Posterior vena cava (tissue), 2 donors: Measurements from ENCODE around the gene OST4. TPM values are rescaled to one million over a fixed set of nuclear protein-coding genes. Genes with fewer than 3 reads are reported as not detected.
"Not testable (repeated sequence)": the region's sequence is repeated elsewhere in the genome, so short reads cannot be mapped to it uniquely, and the experiment has no call there.

Experiments
- DNase-seq: peaks from one replicate; pipeline ENCODE4 v3.0.0-alpha.2; 2020; ENCODE audit warnings: low spot score
- intact Hi-C, 2 donors: fragments of 100-400 bp; cut with DNase I; formaldehyde crosslinking; loops; one replicate each; pipeline versions ENCODE4 v1.14.1 to v1.14.2; 2022 to 2023
- long read RNA-seq, 2 donors: library from polyadenylated mRNA; unstranded; transcript quantifications; one replicate each; pipeline ENCODE4 v2.0.0, GENCODE V29; 2020 to 2021
- total RNA-seq, 2 donors: library from RNA; stranded (reverse); fragmentation: NEBNext Ultra II Directional; extraction: Animal tissue kit (Norgen Biotek cat#: 25700); gene quantifications; one replicate each; pipeline ENCODE4 v1.2.1, GENCODE V29; 2021
- donor health status: DM: yes; HTN: yes; CAD: no.
- donor health status: DM: yes; HTN: yes; CAD: no.

OST4 gene
- total RNA-seq, result 100 to 1,000 TPM; 222 to 314 TPM
- long read RNA-seq, donor 1, transcript OST4-203 (3 exons, 561 nt), result major isoform, 47 of 48 reads
- long read RNA-seq, donor 1, partial matches to known transcripts, result 0 of 48 reads
- long read RNA-seq, donor 1, other reads (novel, unspliced or antisense), result 0 of 48 reads
- long read RNA-seq, donor 2, transcript OST4-203 (3 exons, 561 nt), result major isoform, 29 of 34 reads
- long read RNA-seq, donor 2, partial matches to known transcripts, result 1 of 34 reads
- long read RNA-seq, donor 2, other reads (novel, unspliced or antisense), result 3 of 34 reads

DNA sequence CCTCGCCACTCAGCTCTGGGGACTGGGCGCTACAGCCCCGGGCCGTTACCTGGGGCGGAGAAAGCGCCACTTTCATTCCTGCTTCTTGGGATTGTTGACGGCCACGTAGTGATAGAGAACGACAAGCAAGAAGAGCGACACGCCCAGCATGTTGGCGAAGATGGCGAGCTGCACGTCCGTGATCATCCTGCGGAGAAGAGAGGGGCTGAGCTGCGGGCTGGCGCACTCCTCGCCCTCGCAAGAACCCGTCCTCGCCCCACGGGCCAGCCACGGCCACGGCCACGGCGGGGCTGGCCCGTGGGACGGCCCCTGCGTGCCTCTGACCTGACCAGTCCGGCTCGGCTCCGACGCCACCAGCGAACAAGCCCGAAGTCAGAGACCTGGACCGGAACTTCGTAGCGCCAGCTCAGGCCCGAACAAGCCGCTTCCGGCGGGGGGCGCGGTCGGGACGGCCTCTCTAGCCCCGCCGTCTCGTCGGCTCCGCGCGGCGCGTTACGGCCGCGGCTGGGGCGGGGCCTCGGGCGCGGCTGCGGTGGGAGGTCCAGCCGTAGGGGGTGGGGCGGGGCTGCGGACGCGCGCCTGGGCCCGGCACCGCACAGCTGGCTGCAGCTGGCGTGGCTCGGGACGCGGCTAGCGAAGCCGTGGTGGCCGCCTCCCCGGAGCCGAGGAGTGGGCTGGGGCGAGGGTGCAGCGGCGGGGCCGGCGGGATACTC, at the start of gene OST4:
TSS of gene OST4 (minus strand) at position 378 of the 713 bp plus-strand sequence.
- intact Hi-C loops, result no loop called here
- DNase-seq, result peak; percentile 98

DNA sequence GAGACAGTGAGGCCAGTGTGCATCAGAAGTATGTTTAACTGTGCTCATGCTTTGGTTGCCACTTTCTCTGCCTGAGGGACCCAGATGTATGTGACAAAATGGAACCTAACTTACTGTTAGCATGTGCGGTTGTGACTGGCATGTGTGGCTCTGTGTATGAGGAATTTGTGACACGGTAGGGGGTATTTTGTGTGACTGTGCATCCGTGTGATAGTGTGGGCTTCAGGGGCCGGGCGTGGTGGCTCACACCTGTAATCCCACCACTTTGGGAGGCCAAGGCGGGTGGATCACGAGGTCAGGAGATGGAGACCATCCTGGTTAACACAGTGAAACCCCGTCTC, 47.8 kb upstream of the OST4 start:
- intact Hi-C loops, result not testable (repeated sequence)

DNA sequence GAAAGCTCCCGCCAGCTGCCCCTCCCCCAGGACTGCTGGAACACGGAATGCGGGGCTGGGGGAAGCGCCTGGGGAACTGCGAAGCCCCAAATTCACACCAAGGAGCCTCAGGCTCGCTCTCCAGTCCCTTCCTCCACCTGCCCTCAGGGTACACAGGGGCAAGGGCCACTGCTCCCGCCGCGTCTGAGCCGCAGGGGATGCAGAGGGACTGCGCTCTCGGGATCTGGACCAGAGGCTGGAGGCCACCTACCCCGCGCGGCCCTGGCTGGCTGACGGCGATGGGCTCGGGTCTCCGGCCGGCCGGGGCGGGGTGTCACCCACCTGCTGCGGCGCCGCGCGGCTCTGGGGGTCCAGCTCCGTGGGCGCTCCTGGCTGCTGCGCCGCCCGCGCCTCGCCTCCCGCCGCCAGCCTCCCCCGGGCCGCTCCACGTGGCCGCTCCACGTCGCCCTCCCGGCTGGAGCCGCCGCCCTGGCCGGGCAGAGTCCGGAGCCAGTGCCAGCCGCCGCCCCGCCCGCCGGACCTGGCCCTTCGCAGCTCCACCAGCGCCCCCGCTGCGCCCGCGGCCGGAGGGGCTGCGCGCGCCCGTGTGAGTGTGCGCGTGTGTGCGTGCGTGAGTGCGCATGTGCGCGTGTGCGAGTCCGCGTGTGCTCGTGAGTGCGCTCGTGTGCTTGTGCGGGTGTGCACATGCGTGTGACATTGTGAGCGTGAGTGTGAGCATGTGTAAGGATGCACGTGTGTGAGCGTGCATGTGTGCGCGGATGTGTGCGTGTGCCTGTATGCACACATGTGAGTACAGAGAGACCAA, 47.3 kb upstream of the OST4 start, which contains the start of gene CGREF1:
TSS of gene CGREF1 (minus strand) at position 604 of the 805 bp plus-strand sequence. CDS start 14,762 bp downstream, outside the sequence.
- DNase-seq, result peak; percentile 81

More for the DNA sequence above, 47.8 kb upstream of the OST4 start:
- DNase-seq, result peak; percentile 38

DNA sequence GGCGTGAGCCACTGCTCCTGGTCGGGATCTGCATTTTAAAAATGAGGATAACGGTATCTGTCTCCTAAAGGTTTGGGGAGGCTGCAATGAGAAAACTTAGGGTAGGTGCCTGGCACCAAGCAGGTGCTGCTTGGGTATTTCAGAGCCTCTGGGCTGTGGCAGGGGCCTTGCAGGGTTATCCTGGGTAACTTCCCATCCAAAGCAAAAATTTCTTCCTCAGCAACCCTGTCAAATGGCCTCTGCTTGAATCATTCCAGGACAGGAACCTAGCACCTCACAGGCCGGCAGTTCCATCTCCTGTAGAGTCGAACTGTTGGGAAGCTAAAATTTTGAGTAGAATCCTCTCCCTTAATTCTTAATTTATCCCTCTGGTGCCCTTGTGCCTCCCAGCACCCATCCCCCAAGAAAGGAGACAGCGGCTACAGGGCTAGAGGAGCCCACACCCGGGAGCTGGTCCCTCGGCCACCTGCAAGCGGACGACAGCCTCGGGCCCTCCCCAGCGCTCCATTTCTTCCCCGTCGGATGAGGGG, 46.6 kb upstream of the OST4 start:
- DNase-seq, result peak; percentile 15
- intact Hi-C loops, result no loop called here

More for the DNA sequence above, 47.3 kb upstream of the OST4 start, which contains the start of gene CGREF1:
- intact Hi-C loops, result no loop called here

DNA sequence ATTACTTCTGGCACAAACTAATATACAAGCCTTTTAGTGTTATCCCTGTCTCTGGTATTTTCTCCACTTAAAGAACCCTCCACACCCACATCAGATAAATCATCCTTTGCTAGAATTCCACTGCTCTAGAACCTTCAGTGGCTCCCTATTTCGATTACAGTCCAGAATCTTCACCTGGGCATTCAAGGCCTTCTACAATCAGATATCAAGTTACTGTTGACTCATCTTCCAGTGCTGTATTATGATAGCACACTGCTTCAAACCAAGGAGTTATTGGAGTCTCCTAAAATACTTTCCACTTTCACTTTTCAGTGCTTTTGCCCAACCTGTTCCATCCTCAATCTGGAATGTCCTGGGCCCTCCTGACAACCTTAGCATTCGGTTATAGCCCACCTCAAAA, 44.1 kb upstream of the OST4 start:
- intact Hi-C loops, result no loop called here
- DNase-seq, result no peak

DNA sequence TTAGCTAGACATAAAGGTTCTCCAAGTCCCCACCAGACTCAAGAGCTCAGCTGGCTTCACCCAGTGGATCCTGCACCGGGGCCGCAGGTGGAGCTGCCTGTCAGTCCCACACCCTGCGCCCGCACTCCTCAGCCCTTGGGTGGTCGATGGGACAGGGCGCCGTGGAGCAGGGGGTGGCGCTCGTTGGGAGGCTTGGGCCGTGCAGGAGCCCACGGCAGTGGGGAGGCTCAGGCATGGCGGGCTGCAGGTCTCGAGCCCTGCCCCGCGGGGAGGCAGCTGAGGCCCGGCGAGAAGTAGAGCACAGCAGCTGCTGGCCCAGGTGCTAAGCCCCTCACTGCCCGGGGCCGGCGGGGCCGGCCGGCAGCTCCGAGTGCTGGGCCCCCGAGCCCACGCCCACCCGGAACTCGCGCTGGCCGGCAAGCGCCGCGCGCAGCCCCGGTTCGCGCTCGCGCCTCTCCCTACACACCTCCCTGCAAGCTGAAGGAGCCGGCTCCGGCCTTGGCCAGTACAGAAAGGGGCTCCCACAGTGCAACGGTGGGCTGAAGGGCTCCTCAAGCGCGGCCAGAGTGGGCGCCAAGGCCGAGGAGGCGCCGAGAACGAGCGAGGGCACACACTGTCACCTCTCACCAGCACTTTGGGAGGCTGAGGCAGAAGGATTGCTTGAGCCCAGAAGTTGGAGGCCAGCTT, 40.1 kb upstream of the OST4 start:
- intact Hi-C loops, DNase-seq: not testable (repeated sequence)

DNA sequence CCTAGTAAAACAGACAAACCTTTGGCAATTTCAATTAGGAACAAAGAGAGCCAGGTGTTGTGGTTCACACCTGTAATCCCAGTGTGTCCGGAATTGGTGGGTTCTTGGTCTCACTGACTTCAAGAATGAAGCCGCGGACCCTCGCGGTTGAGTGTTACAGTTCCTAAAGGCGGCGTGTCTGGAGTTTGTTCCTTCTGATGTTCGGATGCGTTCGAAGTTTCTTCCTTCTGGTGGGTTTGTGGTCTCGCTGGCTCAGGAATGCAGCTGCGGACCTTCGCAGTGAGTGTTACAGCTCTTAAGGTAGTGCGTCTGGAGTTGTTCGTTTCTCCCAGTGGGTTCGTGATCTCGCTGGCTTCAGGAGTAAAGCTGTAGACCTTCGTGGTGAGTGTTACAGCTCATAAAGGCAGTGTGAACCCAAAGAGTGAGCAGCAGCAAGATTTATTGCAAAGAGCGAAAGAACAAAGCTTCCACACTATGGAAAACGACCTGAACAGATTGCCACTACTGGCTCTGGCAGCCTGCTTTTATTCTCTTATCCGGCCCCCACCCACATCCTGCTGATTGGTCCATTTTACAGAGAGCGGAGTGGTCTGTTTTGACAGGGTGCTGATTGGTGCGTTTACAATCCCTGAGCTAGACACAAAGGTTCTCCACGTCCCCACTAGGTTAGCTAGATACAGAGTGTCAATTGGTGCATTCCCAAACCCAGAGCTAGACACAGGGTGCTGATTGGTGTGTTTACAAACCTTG, 39.3 kb upstream of the OST4 start:
- intact Hi-C loops, DNase-seq: not testable (repeated sequence)

DNA sequence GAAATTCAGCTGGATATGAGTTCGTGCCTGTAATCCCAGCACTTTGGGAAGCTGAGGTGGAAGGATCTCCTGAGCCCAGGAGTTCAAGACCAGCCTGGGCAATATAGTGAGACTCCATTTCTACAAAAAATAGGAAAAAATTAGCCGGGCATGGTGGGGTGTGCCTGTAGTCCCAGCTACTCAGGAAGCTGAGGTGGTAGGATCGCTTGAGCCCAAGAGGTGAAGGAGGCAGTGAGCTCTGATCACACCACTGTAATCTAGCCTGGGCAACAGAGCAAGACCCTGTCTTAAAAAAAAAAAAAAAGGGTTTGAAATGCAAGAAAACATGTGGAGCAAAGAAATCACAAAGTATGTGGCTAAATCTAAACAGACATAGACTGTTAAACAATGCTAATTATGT, 37.6 kb upstream of the OST4 start:
- no peak for DNase-seq
- intact Hi-C loops, result no loop called here

DNA sequence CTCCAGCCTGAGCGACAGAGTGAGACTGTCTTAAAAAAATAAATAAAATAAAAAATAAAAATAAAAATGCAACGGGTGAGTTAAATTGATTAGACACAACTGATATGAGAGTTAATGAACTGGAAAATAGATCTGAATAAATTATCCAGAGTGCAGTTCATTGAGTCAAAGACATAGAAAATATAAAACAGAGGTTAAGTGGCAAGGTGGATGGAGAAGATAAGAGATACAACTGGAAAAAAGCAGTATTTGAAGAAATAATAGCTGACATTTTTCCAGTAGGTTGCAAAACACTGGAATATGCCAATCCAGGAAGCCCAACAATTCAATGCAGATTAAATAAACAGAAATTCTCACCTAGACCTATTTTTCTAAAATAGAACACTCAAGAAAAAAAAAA, 36.8 kb upstream of the OST4 start:
- intact Hi-C loops, result no loop called here
- DNase-seq, result no peak

DNA sequence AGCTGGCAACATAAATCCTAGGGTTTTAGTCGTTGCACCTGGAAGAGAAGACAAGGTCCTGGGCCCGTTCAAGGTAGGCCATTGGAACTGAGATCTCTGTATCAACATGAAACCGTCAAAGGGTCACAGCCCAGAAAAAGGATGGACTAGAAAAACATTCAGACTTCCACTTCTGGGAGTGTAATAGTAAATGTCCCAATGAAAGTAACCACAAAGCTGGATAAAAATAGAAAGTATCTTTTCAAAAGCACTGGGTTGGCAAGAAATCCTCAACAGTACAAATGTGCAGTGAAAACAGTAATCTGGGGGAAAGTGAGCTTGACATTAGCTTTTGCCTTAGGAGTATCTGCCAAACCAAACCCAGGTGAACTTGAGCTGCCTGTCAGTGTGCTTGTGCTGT, 34.5 kb upstream of the OST4 start:
- intact Hi-C loops, result no loop called here
- no peak for DNase-seq

DNA sequence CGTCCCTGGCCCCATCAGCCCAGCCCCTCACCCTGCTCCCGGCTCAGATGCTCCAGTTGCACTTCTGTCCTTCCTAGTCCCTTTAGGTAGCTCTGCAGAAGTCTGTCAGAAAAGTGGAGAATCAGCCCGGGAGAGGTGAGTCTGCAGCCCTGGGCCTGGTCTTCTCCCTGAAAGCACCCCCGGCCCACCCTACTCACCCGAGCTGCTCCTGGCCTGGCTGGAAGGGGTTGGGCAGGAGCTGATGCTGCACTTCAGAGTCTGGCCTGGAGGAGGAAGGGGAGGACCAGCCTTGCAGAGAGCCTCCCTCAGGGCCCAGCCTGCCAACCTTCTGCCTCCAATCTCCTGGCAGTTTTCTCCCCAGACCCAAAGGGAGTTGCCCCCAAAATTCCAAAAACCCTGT, 30.9 kb upstream of the OST4 start:
- DNase-seq, result peak; percentile 47
- intact Hi-C loops, result loop anchor here (5.0 kb wide), 3 partner anchors 90 to 175 kb away; partner anchors contain the start of gene DNAJC5G (in 1 of the 2)

DNA sequence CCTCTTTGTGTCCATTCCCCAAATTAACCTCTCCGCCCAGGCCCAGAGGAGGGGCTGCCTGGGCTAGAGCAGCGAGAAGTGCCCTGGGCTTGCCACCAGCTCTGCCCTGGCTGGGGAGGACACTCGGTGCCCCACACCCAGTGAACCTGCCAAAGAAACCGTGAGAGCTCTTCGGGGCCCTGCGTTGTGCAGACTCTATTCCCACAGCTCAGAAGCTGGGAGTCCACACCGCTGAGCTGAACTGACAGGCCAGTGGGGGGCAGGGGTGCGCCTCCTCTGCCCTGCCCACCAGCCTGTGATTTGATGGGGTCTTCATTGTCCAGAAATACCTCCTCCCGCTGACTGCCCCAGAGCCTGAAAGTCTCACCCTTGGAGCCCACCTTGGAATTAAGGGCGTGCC, 28.6 kb upstream of the OST4 start:
- no peak for DNase-seq
- intact Hi-C loops, result loop anchor here (5.0 kb wide), 3 partner anchors 92 to 177 kb away; partner anchors contain the start of gene DNAJC5G (in 1 of the 2)

DNA sequence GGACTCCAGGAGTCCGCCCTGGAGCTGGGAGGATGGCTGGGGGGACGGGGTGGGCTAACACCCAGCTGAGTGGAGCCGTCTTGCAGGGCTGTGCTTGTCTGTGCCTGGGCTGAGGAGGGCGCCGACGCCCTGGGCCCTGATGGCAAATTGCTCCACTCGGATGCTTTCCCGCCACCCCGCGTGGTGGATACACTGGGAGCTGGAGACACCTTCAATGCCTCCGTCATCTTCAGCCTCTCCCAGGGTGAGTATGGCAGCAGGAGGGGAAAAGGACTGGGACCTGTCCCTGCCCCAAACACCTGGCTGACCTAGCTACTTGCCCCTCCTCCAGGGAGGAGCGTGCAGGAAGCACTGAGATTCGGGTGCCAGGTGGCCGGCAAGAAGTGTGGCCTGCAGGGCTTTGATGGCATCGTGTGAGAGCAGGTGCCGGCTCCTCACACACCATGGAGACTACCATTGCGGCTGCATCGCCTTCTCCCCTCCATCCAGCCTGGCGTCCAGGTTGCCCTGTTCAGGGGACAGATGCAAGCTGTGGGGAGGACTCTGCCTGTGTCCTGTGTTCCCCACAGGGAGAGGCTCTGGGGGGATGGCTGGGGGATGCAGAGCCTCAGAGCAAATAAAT, 28.0 kb upstream of the OST4 start:
- no peak for DNase-seq
- intact Hi-C loops, result loop anchor here in 1 of 2 donors (5.0 kb wide), 1 partner anchor 103 kb away; no protein-coding TSS in a partner anchor

DNA sequence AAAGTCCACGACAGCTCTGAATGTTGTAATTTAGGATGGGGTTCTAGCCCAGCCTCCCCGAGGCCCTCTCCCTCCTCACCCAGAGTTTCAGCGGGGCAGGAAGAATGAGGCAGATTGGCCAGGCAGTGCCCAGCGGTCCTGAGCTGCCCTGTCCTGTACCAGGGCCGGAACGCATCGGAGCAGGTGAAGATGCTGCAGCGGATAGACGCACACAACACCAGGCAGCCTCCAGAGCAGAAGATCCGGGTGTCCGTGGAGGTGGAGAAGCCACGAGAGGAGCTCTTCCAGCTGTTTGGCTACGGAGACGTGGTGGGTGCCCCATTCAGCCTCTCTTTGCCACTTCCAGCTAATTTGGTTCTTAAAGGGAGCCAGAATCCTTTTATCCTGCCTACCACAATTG, 25.9 kb upstream of the OST4 start:
- intact Hi-C loops, result loop anchor here (1.0 to 5.0 kb wide), 2 partner anchors 105 to 183 kb away; no protein-coding TSS in a partner anchor
- DNase-seq, result no peak

DNA sequence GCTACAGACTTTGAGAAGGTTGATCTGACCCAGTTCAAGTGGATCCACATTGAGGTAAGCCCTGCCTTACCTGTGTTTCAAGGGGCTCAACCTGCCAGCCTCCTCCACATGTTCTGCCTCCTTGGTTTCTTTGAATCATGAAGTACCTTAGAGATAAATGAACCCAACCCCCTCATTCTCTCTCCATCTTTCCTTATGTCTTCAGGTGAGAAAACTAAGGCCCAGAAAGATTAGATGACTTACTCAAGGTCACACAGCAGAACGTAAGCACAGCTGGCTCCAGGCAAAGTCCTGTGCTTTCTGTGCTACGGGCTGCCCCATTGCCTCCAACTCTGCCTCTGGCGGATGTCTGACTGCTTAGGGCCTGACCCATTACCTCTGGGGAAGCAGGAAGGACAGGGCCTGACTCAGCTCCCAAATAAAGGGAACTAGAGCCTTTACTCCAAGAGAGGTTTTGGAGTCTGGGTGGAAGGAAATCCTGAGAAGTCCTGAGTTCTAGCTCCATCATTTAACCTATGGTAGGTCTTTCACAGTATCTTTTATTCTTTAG, 25.4 kb upstream of the OST4 start:
- DNase-seq, result no peak
- intact Hi-C loops, result loop anchor here (1.0 to 5.0 kb wide), 2 partner anchors 105 to 183 kb away; no protein-coding TSS in a partner anchor

DNA sequence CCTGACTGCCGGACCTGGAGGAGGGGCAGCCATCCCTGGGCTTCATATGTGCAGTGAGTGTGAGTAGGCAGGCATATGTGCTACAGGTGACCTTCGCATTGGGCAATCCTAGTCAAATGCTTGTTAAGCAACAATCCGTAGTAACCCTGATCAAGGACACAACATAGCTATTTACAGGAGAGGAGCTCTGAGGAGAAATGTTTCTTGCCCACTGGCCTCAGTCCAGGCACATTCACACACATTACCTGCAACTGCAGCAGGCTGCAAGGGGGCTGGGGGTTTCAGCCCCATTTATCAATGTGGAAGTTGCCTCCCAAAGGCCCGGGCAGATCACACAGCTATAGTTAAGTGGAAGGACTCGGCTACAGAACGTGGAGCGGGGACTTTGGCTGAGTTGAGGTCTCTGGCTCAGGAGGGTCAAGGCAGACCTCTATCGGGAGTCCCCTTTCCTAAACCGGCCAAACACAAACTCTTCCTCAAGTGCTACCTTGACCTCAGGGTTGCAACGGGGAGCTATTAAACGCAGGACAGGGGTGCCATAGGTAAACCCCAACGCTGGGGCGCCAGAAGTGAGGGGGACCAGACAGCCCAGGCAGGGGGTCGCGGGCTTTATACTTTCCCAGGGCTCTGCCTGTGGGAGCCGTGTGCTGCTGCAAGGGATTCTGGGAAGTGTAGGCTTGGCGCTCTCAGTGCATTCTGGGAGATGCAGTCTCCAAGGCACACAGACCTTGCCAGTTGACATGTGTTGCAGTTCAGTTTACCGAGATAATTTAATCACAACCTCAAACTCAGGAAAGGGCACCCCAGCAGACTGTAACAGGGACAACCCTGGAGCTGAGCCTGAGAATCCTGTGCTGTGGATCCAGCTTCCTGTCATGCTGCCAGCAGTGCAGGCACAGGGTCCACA, 24.5 kb upstream of the OST4 start:
- intact Hi-C loops, result loop anchor here in 1 of 2 donors (5.0 kb wide), 1 partner anchor 106 kb away; no protein-coding TSS in a partner anchor
- peak; percentile 80 for DNase-seq
